IPS DF 19.7 (cell line): ENCODE data around the gene MOB3C.

ENCODE experiments used
- DNase-seq: peaks from one replicate; pipeline ENCODE4 v3.0.0-alpha.2; 2013; ENCODE audit warnings: low read depth, low spot score

MOB3C gene

DNA sequence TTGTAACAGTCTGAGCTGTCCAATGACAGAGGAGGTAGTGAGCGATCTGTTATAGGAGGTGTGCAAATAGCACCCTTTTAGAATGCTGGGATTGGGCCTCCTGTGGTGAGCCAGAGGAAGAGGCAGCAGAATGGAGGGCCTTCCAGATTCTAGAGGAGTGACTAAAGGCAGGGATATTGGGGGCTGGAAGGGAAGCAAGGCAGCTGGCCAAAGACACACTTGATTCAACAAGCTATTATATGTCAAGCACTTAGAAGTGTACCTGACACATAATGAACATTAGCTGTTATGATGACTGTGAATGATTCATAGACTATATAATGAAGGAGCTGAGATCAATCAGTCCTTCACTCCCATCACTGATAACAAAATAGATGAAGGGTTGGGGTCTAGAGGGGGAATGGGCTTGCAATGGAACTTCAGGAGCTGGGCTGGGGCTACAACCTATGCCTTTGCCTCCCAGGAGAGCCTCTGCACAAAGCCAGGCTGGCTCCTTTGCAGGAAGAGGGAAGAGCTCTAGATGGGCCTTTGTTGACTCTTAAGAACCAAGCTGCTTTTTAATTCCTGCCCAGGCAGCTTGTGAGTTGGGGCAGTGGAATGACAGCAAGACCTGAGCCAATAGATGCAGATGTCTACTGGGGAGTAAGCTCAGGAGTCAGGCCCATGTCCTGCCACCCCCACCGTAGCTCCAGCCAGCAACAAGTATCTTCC is 10.2 kb downstream of the MOB3C start:
- no peak for DNase-seq

- no peak for DNase-seq
Measured at GRCh38 chr1:46605232-46605631, 11.4 kb downstream of the MOB3C start.

DNA sequence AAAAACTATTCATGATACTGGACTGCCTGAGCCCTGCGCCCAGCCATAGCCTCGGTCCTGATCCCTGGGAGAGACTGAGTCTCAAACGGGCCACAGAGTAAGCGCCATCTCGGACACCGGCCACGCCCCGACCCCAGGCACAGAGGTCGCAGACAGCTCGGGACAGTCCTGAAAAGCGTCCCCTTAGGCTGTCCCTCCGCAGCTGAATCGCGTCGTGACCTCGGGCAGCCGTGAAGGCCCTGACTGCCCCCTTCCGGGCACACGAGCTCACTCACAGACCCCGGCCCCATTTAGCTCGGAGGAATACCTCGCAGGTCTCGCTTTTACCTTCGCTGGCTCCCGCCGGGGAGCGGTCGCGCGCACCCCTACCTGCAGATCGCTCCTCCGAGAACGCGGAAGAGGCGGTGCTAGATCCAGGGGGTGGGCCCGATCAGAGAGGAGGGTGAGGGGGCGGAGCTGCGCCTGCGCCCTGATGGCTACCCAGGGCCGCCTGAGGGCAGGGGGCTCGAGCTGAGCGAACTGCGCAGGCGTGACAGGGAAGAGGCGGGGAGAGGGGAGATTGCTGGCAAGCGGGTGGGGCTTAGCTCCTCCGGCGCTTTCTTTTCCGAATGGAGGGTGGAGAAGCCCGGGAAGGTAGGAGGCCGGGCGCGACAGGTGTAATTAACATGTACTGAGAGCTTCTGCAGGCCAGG is 12.6 kb downstream of the MOB3C start, which contains the start of gene MKNK1:
TSS of gene MKNK1 (minus strand) at position 411 of the 692 bp plus-strand sequence. CDS start 20,941 bp downstream, outside the sequence.
- DNase-seq = peak; percentile 82

- DNase-seq = no peak
Measured at GRCh38 chr1:46603481-46603857, 13.1 kb downstream of the MOB3C start.

GRCh38 chr1:46601257-46602007 is 15.2 kb downstream of the MOB3C start:
- no peak for DNase-seq

GRCh38 chr1:46599059-46599970 is 17.3 kb downstream of the MOB3C start:
- DNase-seq = no peak

DNA sequence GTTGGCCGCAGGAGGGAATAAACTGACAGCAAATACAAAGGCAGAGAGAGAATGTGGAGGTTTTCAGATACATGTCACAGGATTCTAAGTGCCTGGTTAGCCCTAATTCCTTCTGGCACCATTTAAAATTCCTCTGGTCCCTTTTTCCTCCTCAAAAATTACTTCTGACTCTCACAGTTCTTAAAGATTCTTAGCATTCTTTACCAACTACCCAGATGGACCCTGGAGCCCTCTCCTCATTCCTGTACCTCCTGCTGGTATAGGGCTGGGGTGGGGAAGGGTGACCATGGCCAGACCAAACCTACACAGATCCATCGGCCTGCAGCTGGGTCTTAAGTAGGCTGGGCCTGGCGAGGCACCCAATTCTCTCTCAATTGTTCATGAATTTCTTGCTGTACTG is 19.8 kb downstream of the MOB3C start:
- DNase-seq = no peak

- DNase-seq = no peak
Measured at GRCh38 chr1:46596036-46596435, 20.6 kb downstream of the MOB3C start.

- no peak for DNase-seq
Measured at GRCh38 chr1:46595127-46595526, 21.5 kb downstream of the MOB3C start.

DNA sequence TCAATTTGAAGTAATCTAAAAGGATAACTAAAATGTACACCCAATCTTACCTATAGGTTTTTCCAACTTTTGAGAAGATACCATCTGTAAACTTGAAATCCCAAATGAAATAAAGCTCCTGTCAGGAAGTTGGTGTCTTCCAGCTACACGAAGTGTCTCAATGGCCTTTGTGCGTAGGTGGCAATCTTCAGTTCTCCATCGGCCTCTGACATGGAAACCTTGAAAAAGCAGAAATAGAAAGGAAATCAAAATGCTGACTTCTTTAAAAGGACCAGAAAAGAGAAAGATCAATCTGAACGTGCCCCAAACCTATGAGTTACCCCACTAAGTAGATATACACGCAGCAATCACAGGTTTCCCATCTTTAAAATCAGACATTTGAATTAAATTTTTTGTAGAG is 22.5 kb downstream of the MOB3C start:
- no peak for DNase-seq

DNA sequence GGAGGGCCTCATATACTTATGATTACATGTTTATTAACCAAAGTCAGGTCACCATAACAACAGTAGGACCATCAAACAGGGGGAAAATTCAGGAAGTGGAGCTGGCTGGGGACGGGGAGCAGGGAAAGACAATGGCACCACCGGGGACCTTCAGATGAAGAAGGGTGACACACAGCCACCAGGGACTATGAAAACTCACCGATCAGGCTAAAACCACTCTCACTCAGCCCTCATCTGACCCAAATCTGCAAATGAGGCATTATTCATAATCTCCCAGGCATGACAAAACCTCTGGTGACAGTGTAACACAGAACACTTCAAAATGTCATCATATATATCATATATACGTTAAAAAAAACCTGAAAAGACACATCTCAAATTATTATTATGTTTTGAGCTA is 23.8 kb downstream of the MOB3C start:
- no peak for DNase-seq

DNA sequence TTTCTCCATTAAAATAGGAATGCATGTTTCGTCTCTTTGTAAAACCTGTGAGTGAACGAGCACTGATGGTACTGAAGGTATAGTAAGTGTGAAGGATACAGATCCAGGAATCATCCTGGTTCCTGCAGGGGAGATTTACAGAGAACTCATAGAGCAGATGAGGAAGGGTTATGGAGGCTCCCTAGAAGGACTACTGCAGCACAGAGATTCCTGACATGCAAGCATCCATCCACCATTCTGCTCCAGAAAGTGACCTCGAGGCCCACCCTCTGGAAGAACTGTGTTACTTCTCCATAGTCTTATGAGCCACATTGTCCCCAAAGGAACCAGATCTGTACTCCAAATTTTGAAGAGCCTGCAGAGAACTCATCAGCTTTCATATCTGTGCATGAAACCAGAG is 27.1 kb downstream of the MOB3C start:
- no peak for DNase-seq

GRCh38 chr1:46587069-46587468 is 29.5 kb downstream of the MOB3C start:
- no peak for DNase-seq

- no peak for DNase-seq
Measured at GRCh38 chr1:46585312-46585938, 31.2 kb downstream of the MOB3C start.

DNA sequence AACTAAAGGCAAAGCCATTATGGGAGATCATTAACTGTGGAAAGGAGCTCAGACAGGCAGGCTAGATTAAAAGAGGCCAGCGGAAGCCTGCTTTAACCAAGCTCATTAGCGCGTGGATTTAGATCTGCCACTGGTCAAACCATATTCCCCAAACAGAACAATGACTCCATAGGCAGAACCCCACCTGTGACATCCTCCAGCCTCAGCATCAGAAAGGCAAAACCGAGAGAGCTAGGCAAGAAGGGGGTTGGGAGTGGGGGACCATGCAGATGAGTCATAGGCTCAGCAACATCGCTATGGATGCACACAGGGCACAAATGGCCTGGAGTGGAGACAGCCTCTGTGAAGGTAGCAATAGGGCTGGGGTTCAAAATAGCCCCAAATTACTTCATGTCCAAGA is 33.1 kb downstream of the MOB3C start:
- DNase-seq = no peak

DNA sequence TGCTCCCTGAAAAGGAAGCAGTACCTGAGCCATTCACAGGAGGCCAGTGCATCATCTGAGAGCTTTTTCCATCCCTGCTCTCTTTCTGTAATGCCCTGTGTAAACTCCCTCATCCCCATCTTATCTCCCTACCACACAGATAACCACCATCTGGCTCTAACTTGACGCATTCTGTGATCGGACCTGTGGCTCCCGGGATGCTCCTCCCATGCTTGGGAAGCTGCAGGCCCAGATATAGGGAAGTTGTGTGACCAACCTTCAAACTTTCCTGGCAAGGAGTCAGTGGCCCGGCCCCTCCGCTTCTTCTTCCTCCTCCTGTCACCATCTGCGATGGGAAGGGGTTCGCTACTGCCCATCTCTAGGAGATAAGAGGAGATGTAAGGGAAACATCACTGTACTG is 33.6 kb downstream of the MOB3C start:
- DNase-seq = no peak

GRCh38 chr1:46581681-46582455 is 34.7 kb downstream of the MOB3C start:
- DNase-seq = no peak

DNA sequence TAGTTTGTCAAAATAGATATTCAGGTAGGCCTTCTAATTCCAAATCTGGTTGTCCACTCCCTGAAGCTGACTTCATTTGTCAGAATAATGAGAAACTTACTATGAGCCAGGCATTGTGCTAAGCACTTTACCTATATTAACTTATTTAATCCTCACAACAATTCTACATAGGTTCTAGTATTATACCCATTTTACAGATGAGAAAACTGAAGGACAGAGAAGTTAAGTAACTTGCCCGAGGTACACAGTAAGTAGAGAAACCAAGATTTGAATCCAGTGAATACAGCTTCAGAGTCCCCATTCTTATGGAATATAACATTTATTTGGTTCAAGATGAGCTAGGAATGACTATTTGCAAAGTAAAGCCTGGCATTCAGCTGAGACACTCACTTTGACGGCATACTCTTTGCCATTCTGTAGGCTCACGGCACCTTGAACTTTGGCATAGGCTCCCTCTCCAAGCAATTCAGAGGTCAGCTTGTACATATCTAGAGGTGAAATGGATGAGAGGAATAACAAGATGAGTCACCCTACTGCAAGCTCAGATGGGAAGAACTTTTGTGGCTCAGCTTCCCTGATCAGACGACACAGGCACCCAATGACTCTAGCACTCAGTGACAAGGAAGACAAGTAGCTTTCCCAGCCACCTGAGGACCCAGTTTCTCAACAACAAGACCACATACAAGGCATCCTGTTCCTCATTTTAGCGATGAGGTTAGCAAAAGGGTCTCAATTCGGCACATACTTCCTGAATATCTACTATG is 36.3 kb downstream of the MOB3C start:
- no peak for DNase-seq

DNA sequence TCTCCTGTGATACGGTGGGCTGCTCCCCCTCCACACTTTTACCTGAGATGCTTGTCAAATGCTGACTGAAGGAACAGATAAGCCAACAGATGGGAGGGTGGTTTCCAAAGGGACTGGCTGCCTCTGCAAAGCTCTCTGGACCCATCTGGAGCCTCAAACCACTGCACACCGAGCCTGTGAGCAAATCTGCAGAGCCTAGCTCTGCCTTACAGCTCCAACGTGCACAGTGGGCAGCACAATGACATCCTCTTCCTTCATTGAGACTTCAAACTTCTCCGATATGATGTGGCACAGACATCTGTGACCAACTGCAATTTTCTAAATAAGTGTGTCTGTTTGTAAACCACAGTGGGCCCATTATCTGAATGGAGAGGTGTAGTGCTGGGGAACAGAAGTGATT is 38.9 kb downstream of the MOB3C start:
- no peak for DNase-seq

GRCh38 chr1:46576596-46576995 is 40.0 kb downstream of the MOB3C start:
- DNase-seq = no peak
